ENCODE measurements around the gene SPPL2B. TPM values are rescaled to one million over a fixed set of nuclear protein-coding genes. Genes with fewer than 3 reads are reported as not detected.

SPPL2B gene
- total and polyA plus RNA-seq, 4 donors: 9.5 to 34.6 (median 21.4) TPM

DNA sequence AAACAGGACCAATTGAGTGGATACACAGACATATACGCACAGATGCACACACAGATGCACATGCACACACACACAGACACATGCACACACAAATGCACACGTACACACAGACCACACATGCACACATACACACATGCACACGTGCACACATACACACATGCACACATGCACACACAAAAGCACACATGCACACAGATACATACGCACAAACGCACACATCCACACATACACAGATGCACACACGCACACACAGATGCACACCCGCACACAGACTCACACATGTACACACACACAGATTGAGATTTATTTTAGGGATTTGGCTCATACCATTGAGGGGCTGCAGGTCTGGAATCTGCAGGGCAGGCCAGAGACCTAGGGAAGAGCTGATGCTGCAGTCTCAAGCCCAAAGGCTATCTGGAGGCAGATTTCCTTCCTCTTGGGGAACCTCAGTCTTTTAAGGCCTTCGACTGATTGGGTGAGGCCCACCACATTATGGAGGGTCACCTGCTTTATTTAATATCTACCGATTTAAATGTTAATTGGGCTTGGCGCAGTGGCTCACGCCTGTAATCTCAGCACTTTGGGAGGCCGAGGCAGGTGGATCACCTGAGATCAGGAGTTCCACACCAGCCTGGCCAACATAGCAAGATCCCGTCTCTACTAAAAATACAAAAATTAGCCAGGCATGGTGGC is 54.2 kb downstream of the SPPL2B start (continued):
- TF ChIP-seq, protein P1, sequence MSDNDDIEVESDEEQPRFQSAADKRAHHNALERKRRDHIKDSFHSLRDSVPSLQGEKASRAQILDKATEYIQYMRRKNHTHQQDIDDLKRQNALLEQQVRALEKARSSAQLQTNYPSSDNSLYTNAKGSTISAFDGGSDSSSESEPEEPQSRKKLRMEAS (IDR thresholded peaks at IDR 0.05): no peak
- TF ChIP-seq NR2F2 (IDR thresholded peaks at IDR 0.05) (no peak), JUND (IDR thresholded peaks at IDR 0.05) (no peak)

DNA sequence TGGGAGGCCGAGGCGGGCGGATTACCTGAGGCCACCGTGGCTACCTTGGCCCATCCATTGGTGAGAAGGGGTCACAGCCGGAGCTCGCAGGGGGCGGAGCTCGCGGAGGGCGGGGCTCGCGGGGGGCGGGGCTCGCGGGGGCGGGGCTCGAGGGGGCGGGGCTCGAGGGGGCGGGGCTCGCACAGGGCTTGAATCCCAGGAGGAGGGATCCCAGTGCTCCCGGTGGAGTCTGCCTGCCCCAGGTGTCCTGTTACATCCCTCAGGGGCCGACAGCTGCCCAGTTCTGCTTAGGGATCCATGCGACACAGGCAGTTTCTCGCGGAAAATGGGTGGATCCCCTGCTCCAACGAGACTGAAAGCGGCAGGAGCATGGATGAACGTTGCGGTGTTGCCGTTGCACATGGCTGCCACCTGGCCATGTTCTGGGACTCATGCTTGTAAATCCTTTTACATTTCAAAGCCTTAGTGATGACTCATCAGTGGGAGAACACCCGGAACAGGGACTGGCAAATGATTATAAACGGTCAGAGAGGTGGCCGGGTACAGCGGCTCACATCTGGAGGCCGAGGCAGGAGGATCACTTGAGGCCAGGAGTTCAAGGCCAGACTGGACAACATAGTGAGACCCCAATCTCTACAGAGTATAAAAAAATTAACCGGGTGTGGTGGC is 56.7 kb downstream of the SPPL2B start:
- no peak overlapping the region for H3K27ac ChIP-seq (ENCODE audit: low read depth in 1 of 2, low read length in 2 of 2)
- no peak for DNase-seq (ENCODE audit: low spot score)

More for the DNA sequence above, 56.7 kb downstream of the SPPL2B start:
- Histone ChIP-seq H3K4me3 (ENCODE audit: low read depth in 1 of 3, low read length in 3 of 3) (no peak overlapping the region), H3K36me3 (ENCODE audit: control insufficient read depth in 4 of 4, insufficient read depth in 3 of 4, low read depth in 1 of 4, low read length in 3 of 4) (no peaks in the 10 kb centered on the region), H3K9ac (ENCODE audit: low read depth in 1 of 2, low read length in 2 of 2) (no peak overlapping the region), H3K27me3 (ENCODE audit: control insufficient read depth in 4 of 4, insufficient read depth in 4 of 4, low read length in 3 of 4) (no peaks in the 10 kb centered on the region), H3K9me3 (ENCODE audit: control insufficient read depth in 4 of 4, low read length in 3 of 4) (peaks cover 0 to 5% (median under 1%) of the 10 kb centered on the region in 4 donors), H3K4me1 (ENCODE audit: control insufficient read depth in 4 of 4, insufficient read depth in 4 of 4, low read length in 3 of 4) (no peaks in the 10 kb centered on the region)
- TF ChIP-seq GABPA (IDR thresholded peaks at IDR 0.05 in 1 of 2, conservative IDR thresholded peaks at IDR 0.05 in 1 of 2) (no peak), NR2F2 (IDR thresholded peaks at IDR 0.05) (no peak), HNF4G (IDR thresholded peaks at IDR 0.05) (no peak), FOXA1 (IDR thresholded peaks at IDR 0.05) (no peak), SP1 (IDR thresholded peaks at IDR 0.05) (no peak), HNF4A (conservative IDR thresholded peaks at IDR 0.05) (no peak)
- TF ChIP-seq, protein P2, sequence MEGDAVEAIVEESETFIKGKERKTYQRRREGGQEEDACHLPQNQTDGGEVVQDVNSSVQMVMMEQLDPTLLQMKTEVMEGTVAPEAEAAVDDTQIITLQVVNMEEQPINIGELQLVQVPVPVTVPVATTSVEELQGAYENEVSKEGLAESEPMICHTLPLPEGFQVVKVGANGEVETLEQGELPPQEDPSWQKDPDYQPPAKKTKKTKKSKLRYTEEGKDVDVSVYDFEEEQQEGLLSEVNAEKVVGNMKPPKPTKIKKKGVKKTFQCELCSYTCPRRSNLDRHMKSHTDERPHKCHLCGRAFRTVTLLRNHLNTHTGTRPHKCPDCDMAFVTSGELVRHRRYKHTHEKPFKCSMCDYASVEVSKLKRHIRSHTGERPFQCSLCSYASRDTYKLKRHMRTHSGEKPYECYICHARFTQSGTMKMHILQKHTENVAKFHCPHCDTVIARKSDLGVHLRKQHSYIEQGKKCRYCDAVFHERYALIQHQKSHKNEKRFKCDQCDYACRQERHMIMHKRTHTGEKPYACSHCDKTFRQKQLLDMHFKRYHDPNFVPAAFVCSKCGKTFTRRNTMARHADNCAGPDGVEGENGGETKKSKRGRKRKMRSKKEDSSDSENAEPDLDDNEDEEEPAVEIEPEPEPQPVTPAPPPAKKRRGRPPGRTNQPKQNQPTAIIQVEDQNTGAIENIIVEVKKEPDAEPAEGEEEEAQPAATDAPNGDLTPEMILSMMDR (IDR thresholded peaks at IDR 0.05; ENCODE audit: low read depth, low read length, missing input control): no peak
- TF ChIP-seq, protein P3, sequence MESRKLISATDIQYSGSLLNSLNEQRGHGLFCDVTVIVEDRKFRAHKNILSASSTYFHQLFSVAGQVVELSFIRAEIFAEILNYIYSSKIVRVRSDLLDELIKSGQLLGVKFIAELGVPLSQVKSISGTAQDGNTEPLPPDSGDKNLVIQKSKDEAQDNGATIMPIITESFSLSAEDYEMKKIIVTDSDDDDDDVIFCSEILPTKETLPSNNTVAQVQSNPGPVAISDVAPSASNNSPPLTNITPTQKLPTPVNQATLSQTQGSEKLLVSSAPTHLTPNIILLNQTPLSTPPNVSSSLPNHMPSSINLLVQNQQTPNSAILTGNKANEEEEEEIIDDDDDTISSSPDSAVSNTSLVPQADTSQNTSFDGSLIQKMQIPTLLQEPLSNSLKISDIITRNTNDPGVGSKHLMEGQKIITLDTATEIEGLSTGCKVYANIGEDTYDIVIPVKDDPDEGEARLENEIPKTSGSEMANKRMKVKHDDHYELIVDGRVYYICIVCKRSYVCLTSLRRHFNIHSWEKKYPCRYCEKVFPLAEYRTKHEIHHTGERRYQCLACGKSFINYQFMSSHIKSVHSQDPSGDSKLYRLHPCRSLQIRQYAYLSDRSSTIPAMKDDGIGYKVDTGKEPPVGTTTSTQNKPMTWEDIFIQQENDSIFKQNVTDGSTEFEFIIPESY (IDR thresholded peaks at IDR 0.05): no peak
- TF ChIP-seq, protein P4, sequence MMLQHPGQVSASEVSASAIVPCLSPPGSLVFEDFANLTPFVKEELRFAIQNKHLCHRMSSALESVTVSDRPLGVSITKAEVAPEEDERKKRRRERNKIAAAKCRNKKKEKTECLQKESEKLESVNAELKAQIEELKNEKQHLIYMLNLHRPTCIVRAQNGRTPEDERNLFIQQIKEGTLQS (IDR thresholded peaks at IDR 0.05): no peak
- TF ChIP-seq, protein P5, sequence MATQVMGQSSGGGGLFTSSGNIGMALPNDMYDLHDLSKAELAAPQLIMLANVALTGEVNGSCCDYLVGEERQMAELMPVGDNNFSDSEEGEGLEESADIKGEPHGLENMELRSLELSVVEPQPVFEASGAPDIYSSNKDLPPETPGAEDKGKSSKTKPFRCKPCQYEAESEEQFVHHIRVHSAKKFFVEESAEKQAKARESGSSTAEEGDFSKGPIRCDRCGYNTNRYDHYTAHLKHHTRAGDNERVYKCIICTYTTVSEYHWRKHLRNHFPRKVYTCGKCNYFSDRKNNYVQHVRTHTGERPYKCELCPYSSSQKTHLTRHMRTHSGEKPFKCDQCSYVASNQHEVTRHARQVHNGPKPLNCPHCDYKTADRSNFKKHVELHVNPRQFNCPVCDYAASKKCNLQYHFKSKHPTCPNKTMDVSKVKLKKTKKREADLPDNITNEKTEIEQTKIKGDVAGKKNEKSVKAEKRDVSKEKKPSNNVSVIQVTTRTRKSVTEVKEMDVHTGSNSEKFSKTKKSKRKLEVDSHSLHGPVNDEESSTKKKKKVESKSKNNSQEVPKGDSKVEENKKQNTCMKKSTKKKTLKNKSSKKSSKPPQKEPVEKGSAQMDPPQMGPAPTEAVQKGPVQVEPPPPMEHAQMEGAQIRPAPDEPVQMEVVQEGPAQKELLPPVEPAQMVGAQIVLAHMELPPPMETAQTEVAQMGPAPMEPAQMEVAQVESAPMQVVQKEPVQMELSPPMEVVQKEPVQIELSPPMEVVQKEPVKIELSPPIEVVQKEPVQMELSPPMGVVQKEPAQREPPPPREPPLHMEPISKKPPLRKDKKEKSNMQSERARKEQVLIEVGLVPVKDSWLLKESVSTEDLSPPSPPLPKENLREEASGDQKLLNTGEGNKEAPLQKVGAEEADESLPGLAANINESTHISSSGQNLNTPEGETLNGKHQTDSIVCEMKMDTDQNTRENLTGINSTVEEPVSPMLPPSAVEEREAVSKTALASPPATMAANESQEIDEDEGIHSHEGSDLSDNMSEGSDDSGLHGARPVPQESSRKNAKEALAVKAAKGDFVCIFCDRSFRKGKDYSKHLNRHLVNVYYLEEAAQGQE (IDR thresholded peaks at IDR 0.05): no peak
- 39% methylated on average over 37 of the region's 37 CpGs for WGBS

Data from liver (tissue), 9 donors.